CD14-positive monocyte (primary cell): Measurements from ENCODE around the gene NEO1. TPM values are rescaled to one million over a fixed set of nuclear protein-coding genes. Genes with fewer than 3 reads are reported as not detected.

Experiments used
- DNase-seq, 3 donors: peaks; one replicate each; pipeline ENCODE4 v3.0.0-alpha.2; 2011 to 2022
- H2AFZ ChIP-seq: 2 replicates; pipeline ENCODE4 v1.6.0; 2012; ENCODE audit warnings: mild to moderate bottlenecking, low read depth, low read length, inconsistent platforms; ENCODE audit not compliant: insufficient read depth, poor library complexity, severe bottlenecking
- H3K27ac ChIP-seq, 2 donors: 1 replicate in 1 of 2; 2 replicates in 1 of 2; pipeline ENCODE4 v1.5.1; 2012 to 2013; ENCODE audit warnings: low read length in 2 of 2, control low read depth in 1 of 2, inconsistent platforms in 1 of 2, low read depth in 1 of 2, mild to moderate bottlenecking in 1 of 2
- H3K27me3 ChIP-seq, 2 donors: one replicate each; pipeline versions ENCODE4 v1.6.0 to v1.6.1; 2011 to 2013; ENCODE audit warnings: low read length in 2 of 2; ENCODE audit not compliant: control insufficient read depth in 2 of 2, insufficient read depth in 2 of 2
- H3K36me3 ChIP-seq, 2 donors: replicated peaks in 1 of 2; 1 replicate in 1 of 2; 2 replicates in 1 of 2; pipeline versions ENCODE4 v1.5.1 to v1.6.1; 2012 to 2013; ENCODE audit warnings: low read length in 2 of 2, control low read depth in 1 of 2, inconsistent platforms in 1 of 2, mild to moderate bottlenecking in 1 of 2; ENCODE audit not compliant: insufficient read depth in 2 of 2, control insufficient read depth in 1 of 2
- H3K4me1 ChIP-seq, 2 donors: 1 replicate in 1 of 2; 2 replicates in 1 of 2; pipeline versions ENCODE4 v1.5.1 to v1.6.1; 2012 to 2013; ENCODE audit warnings: low read length in 2 of 2, control low read depth in 1 of 2, inconsistent platforms in 1 of 2, mild to moderate bottlenecking in 1 of 2, moderate library complexity in 1 of 2; ENCODE audit not compliant: insufficient read depth in 2 of 2, control insufficient read depth in 1 of 2
- H3K4me2 ChIP-seq: replicated peaks from 2 replicates; pipeline ENCODE3; 2012; ENCODE audit warnings: low read length, moderate library complexity, mild to moderate bottlenecking; ENCODE audit not compliant: poor library complexity, severe bottlenecking; ENCODE audit errors: extremely low read depth
- H3K4me3 ChIP-seq, 3 experiments: fragments of 200-600 bp in 1 of 3; sonication (generic) in 1 of 3; replicated peaks in 1 of 3; 1 replicate in 2 of 3; 2 replicates in 1 of 3; pipeline ENCODE4 v1.5.1; 2011 to 2013; ENCODE audit warnings: low read length in 3 of 3, mild to moderate bottlenecking in 3 of 3, control low read depth in 2 of 3, low read depth in 2 of 3, inconsistent platforms in 1 of 3, moderate library complexity in 1 of 3
- H3K79me2 ChIP-seq: 2 replicates; pipeline ENCODE4 v1.6.0; 2012; ENCODE audit warnings: mild to moderate bottlenecking, control low read depth, inconsistent platforms, low read length, moderate library complexity; ENCODE audit not compliant: insufficient read depth
- H3K9ac ChIP-seq: 2 replicates; pipeline ENCODE4 v1.6.0; 2017; ENCODE audit warnings: low read length, mild to moderate bottlenecking; ENCODE audit not compliant: insufficient read depth, poor library complexity, severe bottlenecking
- H3K9me3 ChIP-seq, 2 donors: replicated peaks in 1 of 2; 1 replicate in 1 of 2; 2 replicates in 1 of 2; pipeline versions ENCODE4 v1.5.1 to v1.6.1; 2012 to 2013; ENCODE audit warnings: low read length in 2 of 2, control low read depth in 1 of 2; ENCODE audit not compliant: control insufficient read depth in 1 of 2, insufficient read depth in 1 of 2
- H4K20me1 ChIP-seq: 2 replicates; pipeline ENCODE4 v1.6.0; 2012; ENCODE audit warnings: mild to moderate bottlenecking, low read length, control low read depth, moderate library complexity; ENCODE audit not compliant: insufficient read depth
- H3K27ac Mint-ChIP-seq, 7 donors: one replicate each; pipeline ENCODE4 v1.8.0; 2020; ENCODE audit warnings: mild to moderate bottlenecking in 7 of 7, mixed read lengths in 7 of 7, moderate library complexity in 6 of 7, inconsistent platforms in 2 of 7
- H3K27me3 Mint-ChIP-seq, 3 donors: one replicate each; pipeline ENCODE4 v1.8.0; 2021 to 2022; ENCODE audit warnings: low read depth in 3 of 3, mild to moderate bottlenecking in 3 of 3, mixed read lengths in 3 of 3, moderate library complexity in 3 of 3, inconsistent platforms in 1 of 3
- H3K36me3 Mint-ChIP-seq, 2 donors: one replicate each; pipeline ENCODE4 v1.8.0; 2020; ENCODE audit warnings: mixed read lengths in 2 of 2, inconsistent platforms in 1 of 2, mild to moderate bottlenecking in 1 of 2
- H3K4me1 Mint-ChIP-seq: one replicate; pipeline ENCODE4 v1.8.0; 2020; ENCODE audit warnings: mild to moderate bottlenecking, mixed read lengths
- H3K4me3 Mint-ChIP-seq, 2 donors: one replicate each; pipeline ENCODE4 v1.8.0; 2020; ENCODE audit warnings: mild to moderate bottlenecking in 2 of 2, mixed read lengths in 2 of 2, moderate library complexity in 1 of 2
- H3K9me3 Mint-ChIP-seq, 7 donors: one replicate each; pipeline ENCODE4 v1.8.0; 2020 to 2022; ENCODE audit warnings: mixed read lengths in 7 of 7, mild to moderate bottlenecking in 6 of 7, moderate library complexity in 6 of 7, inconsistent platforms in 2 of 7
- CTCF ChIP-seq: fragments of 200-600 bp; IDR thresholded peaks from one replicate; pipeline ENCODE4 v1.8.0; 2022; ENCODE audit warnings: antibody characterized with exemption, mild to moderate bottlenecking
- WGBS: methylation state at CpG from one replicate; pipeline ENCODE4 v1.1.5; 2013; ENCODE audit warnings: missing lambda C conversion rate; ENCODE audit not compliant: insufficient coverage; 5-methylcytosine and 5-hydroxymethylcytosine counted together
- intact Hi-C, 2 donors: fragments of 100-400 bp; cut with micrococcal nuclease; formaldehyde crosslinking; loops; one replicate each; pipeline versions ENCODE4 v1.15.0 to v1.15.1; 2023
- polyA plus RNA-seq, 3 donors: library from polyadenylated mRNA; depleted of rRNA in 1 of 3; unstranded in 2 of 3; stranded (reverse) in 1 of 3; fragments of 300-500 nt in 2 of 3; fragments of >200 nt in 1 of 3; fragmentation: Illumina TruSeq in 2 of 3; gene quantifications; 1 replicate in 2 of 3; 2 replicates in 1 of 3; pipeline ENCODE4 v1.2.3, GENCODE V29; 2012 to 2021

NEO1 gene
- polyA plus RNA-seq, 3 donors: 0.03 to 0.06 TPM; not detected in 1

- H3K4me3 Mint-ChIP-seq: no peak overlapping the region
- H3K4me3 ChIP-seq: no peak overlapping the region
- H3K4me1 Mint-ChIP-seq: no peaks in the 10 kb centered on the region
- intact Hi-C loops: no loop called here
- H3K9ac ChIP-seq: no peak overlapping the region
- H3K9me3 ChIP-seq: no peaks in the 10 kb centered on the region
- no peaks in the 10 kb centered on the region for H3K4me1 ChIP-seq
- no peaks in the 10 kb centered on the region for H4K20me1 ChIP-seq
- no peaks in the 10 kb centered on the region for H3K9me3 Mint-ChIP-seq
- H3K27me3 ChIP-seq: peaks cover 7 to 17% of the 10 kb centered on the region in 2 donors
- WGBS: 62% methylated on average over 4 of the region's 6 CpGs
- no peaks in the 10 kb centered on the region for H3K36me3 ChIP-seq
- DNase-seq: no peak
- no peak overlapping the region for H3K4me2 ChIP-seq
- no peak overlapping the region for H2AFZ ChIP-seq
- H3K79me2 ChIP-seq: no peaks in the 10 kb centered on the region
- peak; percentile 15 for TF ChIP-seq CTCF
- H3K27ac Mint-ChIP-seq: no peak overlapping the region
- peaks cover 5 to 19% (median 6%) of the 10 kb centered on the region in 3 donors for H3K27me3 Mint-ChIP-seq
- no peaks in the 10 kb centered on the region for H3K36me3 Mint-ChIP-seq
- H3K27ac ChIP-seq: no peak overlapping the region
Measured at GRCh38 chr15:73244333-73244732, 192.1 kb downstream of the NEO1 start.

- intact Hi-C loops: no loop called here
- Histone ChIP-seq H3K79me2 (no peaks in the 10 kb centered on the region), H3K4me3 (no peak overlapping the region), H2AFZ (no peak overlapping the region), H3K27me3 (peaks cover 7 to 21% of the 10 kb centered on the region in 2 donors), H3K27ac (no peak overlapping the region), H3K9me3 (no peaks in the 10 kb centered on the region), H3K36me3 (no peaks in the 10 kb centered on the region), H3K9ac (no peak overlapping the region), H3K4me1 (no peaks in the 10 kb centered on the region), H3K4me2 (no peak overlapping the region), H4K20me1 (no peaks in the 10 kb centered on the region)
- H3K4me1 Mint-ChIP-seq: no peaks in the 10 kb centered on the region
- no peaks in the 10 kb centered on the region for H3K9me3 Mint-ChIP-seq
- H3K27me3 Mint-ChIP-seq: peaks cover 5 to 19% (median 14%) of the 10 kb centered on the region in 3 donors
- no peak for TF ChIP-seq CTCF
- H3K27ac Mint-ChIP-seq: no peak overlapping the region
- DNase-seq: no peak
- H3K4me3 Mint-ChIP-seq: no peak overlapping the region
- H3K36me3 Mint-ChIP-seq: no peaks in the 10 kb centered on the region
Measured at GRCh38 chr15:73246439-73246838, 194.2 kb downstream of the NEO1 start.
